H9 (cell line): ENCODE measurements around the gene SEPHS1. TPM values are rescaled to one million over a fixed set of nuclear protein-coding genes. Genes with fewer than 3 reads are reported as not detected.
"Not testable (repeated sequence)": the region's sequence is repeated elsewhere in the genome, so short reads cannot be mapped to it uniquely, and the experiment has no call there.

Experiments used
- DNase-seq: peaks from one replicate; pipeline ENCODE4 v3.0.0-alpha.2; 2017
- H2AFZ ChIP-seq: one replicate; pipeline ENCODE4 v1.6.1; 2013; ENCODE audit warnings: mild to moderate bottlenecking, low read length, control low read depth, moderate library complexity
- H2AK5ac ChIP-seq: 2 replicates; pipeline ENCODE4 v1.6.1; 2013; ENCODE audit warnings: low read length, control low read depth, mixed read lengths; ENCODE audit not compliant: insufficient read length
- H2BK120ac ChIP-seq: one replicate; pipeline ENCODE4 v1.6.1; 2013; ENCODE audit warnings: low read depth, mild to moderate bottlenecking, low read length, control low read depth, inconsistent platforms; ENCODE audit not compliant: poor library complexity, severe bottlenecking
- H2BK12ac ChIP-seq: 2 replicates; pipeline ENCODE4 v1.6.1; 2013; ENCODE audit warnings: low read length, control low read depth, mixed read lengths, low read depth; ENCODE audit not compliant: insufficient read length
- H2BK15ac ChIP-seq: 2 replicates; pipeline ENCODE4 v1.6.1; 2013; ENCODE audit warnings: low read depth, low read length, control low read depth
- H2BK20ac ChIP-seq: one replicate; pipeline ENCODE4 v1.6.1; 2013; ENCODE audit warnings: low read depth, mild to moderate bottlenecking, low read length, control low read depth, inconsistent platforms; ENCODE audit not compliant: poor library complexity, severe bottlenecking
- H2BK5ac ChIP-seq: 2 replicates; pipeline ENCODE4 v1.6.1; 2013; ENCODE audit warnings: low read length, control low read depth, mixed read lengths; ENCODE audit not compliant: insufficient read length
- H3K14ac ChIP-seq: 2 replicates; pipeline ENCODE4 v1.6.1; 2013; ENCODE audit warnings: low read length, control low read depth; ENCODE audit not compliant: insufficient read depth
- H3K18ac ChIP-seq: 2 replicates; pipeline ENCODE4 v1.6.1; 2013; ENCODE audit warnings: low read depth, mild to moderate bottlenecking, mixed read lengths, low read length, control low read depth; ENCODE audit not compliant: insufficient read length
- H3K23ac ChIP-seq: 2 replicates; pipeline ENCODE4 v1.6.1; 2013; ENCODE audit warnings: low read length, control low read depth, mixed read lengths, low read depth; ENCODE audit not compliant: insufficient read length
- H3K23me2 ChIP-seq: 2 replicates; pipeline ENCODE4 v1.6.1; 2013; ENCODE audit warnings: low read depth, mild to moderate bottlenecking, mixed read lengths, low read length, control low read depth; ENCODE audit not compliant: insufficient read length, poor library complexity, severe bottlenecking
- H3K27ac ChIP-seq: 2 replicates; pipeline ENCODE4 v1.5.1; 2013; ENCODE audit warnings: low read length, control low read depth, mixed read lengths, low read depth; ENCODE audit not compliant: insufficient read length
- H3K27me3 ChIP-seq: 2 replicates; pipeline ENCODE4 v1.6.1; 2013; ENCODE audit warnings: low read length, control low read depth, inconsistent platforms; ENCODE audit not compliant: insufficient read depth
- H3K4ac ChIP-seq: 2 replicates; pipeline ENCODE4 v1.6.1; 2013; ENCODE audit warnings: low read depth, mild to moderate bottlenecking, control low read depth, inconsistent platforms, low read length, moderate library complexity
- H3K4me1 ChIP-seq: 2 replicates; pipeline ENCODE4 v1.6.1; 2013; ENCODE audit warnings: low read length, control low read depth, inconsistent platforms; ENCODE audit not compliant: insufficient read depth
- H3K4me2 ChIP-seq: 2 replicates; pipeline ENCODE4 v1.6.1; 2013; ENCODE audit warnings: low read length, control low read depth, mixed read lengths; ENCODE audit not compliant: insufficient read length, insufficient read depth
- H3K56ac ChIP-seq: 2 replicates; pipeline ENCODE4 v1.6.1; 2013; ENCODE audit warnings: low read depth, mild to moderate bottlenecking, mixed read lengths, low read length, control low read depth; ENCODE audit not compliant: insufficient read length
- H3K79me1 ChIP-seq: 2 replicates; pipeline ENCODE4 v1.6.1; 2013; ENCODE audit warnings: low read depth, mild to moderate bottlenecking, moderate library complexity, low read length, control low read depth, inconsistent platforms; ENCODE audit not compliant: insufficient read depth, poor library complexity, severe bottlenecking
- H3K79me2 ChIP-seq: 2 replicates; pipeline ENCODE4 v1.6.1; 2013; ENCODE audit warnings: low read length, control low read depth, inconsistent platforms; ENCODE audit not compliant: insufficient read depth
- H3K9ac ChIP-seq: 2 replicates; pipeline ENCODE4 v1.6.1; 2013; ENCODE audit warnings: low read length, control low read depth, mixed read lengths; ENCODE audit not compliant: insufficient read length; ENCODE audit errors: extremely low read depth
- H3K9me3 ChIP-seq: one replicate; pipeline ENCODE4 v1.6.1; 2013; ENCODE audit warnings: low read depth, low read length, inconsistent platforms; ENCODE audit not compliant: control insufficient read depth
- H3T11ph ChIP-seq: one replicate; pipeline ENCODE4 v1.6.1; 2013; ENCODE audit warnings: mild to moderate bottlenecking, low read length, control low read depth, inconsistent platforms
- H4K20me1 ChIP-seq: one replicate; pipeline ENCODE4 v1.6.1; 2013; ENCODE audit not compliant: control insufficient read depth, insufficient read length, insufficient read depth
- H4K5ac ChIP-seq: 2 replicates; pipeline ENCODE4 v1.6.1; 2013; ENCODE audit warnings: low read depth, mild to moderate bottlenecking, mixed read lengths, low read length, control low read depth; ENCODE audit not compliant: insufficient read length
- H4K8ac ChIP-seq: replicated peaks from 2 replicates; pipeline ENCODE4 v1.6.1; 2013; ENCODE audit warnings: low read length, control low read depth, mixed read lengths, low read depth; ENCODE audit not compliant: insufficient read length
- H4K91ac ChIP-seq: 2 replicates; pipeline ENCODE4 v1.6.1; 2013; ENCODE audit warnings: low read depth, mild to moderate bottlenecking, moderate library complexity, mixed read lengths, low read length, control low read depth; ENCODE audit not compliant: insufficient read length
- H3K27ac Mint-ChIP-seq, 3 experiments: 2 replicates in 2 of 3; 3 replicates in 1 of 3; pipeline ENCODE4 v1.8.0; 2020 to 2021; ENCODE audit warnings: mixed read lengths in 3 of 3, mild to moderate bottlenecking in 1 of 3, moderate library complexity in 1 of 3
- H3K27me3 Mint-ChIP-seq: 2 replicates; pipeline ENCODE4 v1.8.0; 2021; ENCODE audit warnings: low read depth, mild to moderate bottlenecking, moderate library complexity, mixed read lengths
- H3K36me3 Mint-ChIP-seq, 3 experiments: 2 replicates in 2 of 3; 3 replicates in 1 of 3; pipeline ENCODE4 v1.8.0; 2020 to 2021; ENCODE audit warnings: low read depth in 3 of 3, mixed read lengths in 3 of 3; ENCODE audit not compliant: insufficient read depth in 1 of 3
- H3K4me1 Mint-ChIP-seq, 2 experiments: 2 replicates each; pipeline ENCODE4 v1.8.0; 2020; ENCODE audit warnings: mixed read lengths in 2 of 2
- H3K4me3 Mint-ChIP-seq, 2 experiments: 2 replicates in 1 of 2; 3 replicates in 1 of 2; pipeline ENCODE4 v1.8.0; 2020 to 2021; ENCODE audit warnings: mild to moderate bottlenecking in 2 of 2, mixed read lengths in 2 of 2, moderate library complexity in 1 of 2
- H3K9me3 Mint-ChIP-seq, 2 experiments: 2 replicates in 1 of 2; 3 replicates in 1 of 2; pipeline ENCODE4 v1.8.0; 2020; ENCODE audit warnings: mild to moderate bottlenecking in 2 of 2, mixed read lengths in 2 of 2, moderate library complexity in 1 of 2
- WGBS: extraction: QIAGEN DNeasy Blood & Tissue Kit; methylation state at CpG from one replicate; pipeline ENCODE4 v1.1.7; 2013; ENCODE audit warnings: missing lambda C conversion rate, low lambda C conversion rate, mixed read lengths; ENCODE audit not compliant: insufficient read length; ENCODE audit errors: extremely low coverage; 5-methylcytosine and 5-hydroxymethylcytosine counted together
- total RNA-seq: library from RNA; stranded (reverse); gene quantifications from 2 replicates; pipeline ENCODE4 v1.2.1, GENCODE V29; 2021
- TF ChIP-seq, protein P1 (sequence below): fragments of 200-600 bp; sonication (generic); conservative IDR thresholded peaks from 3 replicates; pipeline ENCODE4 v1.8.0; 2021; ENCODE audit warnings: antibody characterized with exemption, mild to moderate bottlenecking

SEPHS1 gene
- total RNA-seq, 1 experiment from 2014 or later: 366 TPM

DNA sequence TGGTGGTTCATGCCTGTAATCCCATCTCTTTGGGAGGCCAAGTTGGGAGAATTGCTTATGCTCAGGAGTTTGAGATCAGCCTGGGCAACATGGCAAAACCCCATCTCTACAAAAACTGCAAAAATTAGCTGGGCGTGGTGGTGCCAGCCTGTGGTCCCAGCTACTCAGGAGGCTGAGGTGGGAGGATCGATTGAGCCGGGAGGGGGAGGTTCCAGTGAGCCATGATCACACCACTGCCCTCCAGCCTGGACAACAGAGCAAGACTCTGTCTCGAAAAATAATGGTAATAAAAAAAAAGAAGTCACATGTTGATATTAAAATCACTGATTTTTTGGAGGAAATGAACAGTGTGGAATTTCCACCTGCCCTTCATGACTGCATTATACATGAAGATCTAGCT is 64.0 kb downstream of the SEPHS1 start:
- H3K27me3 ChIP-seq: no peaks in the 10 kb centered on the region
- H3T11ph ChIP-seq: no peak overlapping the region
- no peak overlapping the region for H4K8ac ChIP-seq
- H3K4me3 Mint-ChIP-seq: no peak overlapping the region
- no peak overlapping the region for H2BK12ac ChIP-seq
- no peaks in the 10 kb centered on the region for H3K79me1 ChIP-seq
- H3K4me2 ChIP-seq: no peak overlapping the region
- no peak overlapping the region for H2BK5ac ChIP-seq
- H4K91ac ChIP-seq: no peak overlapping the region
- no peaks in the 10 kb centered on the region for H4K20me1 ChIP-seq
- H2BK20ac ChIP-seq: no peak overlapping the region
- no peak overlapping the region for H3K23ac ChIP-seq
- WGBS: no CpG with 5 or more reads among the region's 4 CpGs
- TF ChIP-seq, protein P1, sequence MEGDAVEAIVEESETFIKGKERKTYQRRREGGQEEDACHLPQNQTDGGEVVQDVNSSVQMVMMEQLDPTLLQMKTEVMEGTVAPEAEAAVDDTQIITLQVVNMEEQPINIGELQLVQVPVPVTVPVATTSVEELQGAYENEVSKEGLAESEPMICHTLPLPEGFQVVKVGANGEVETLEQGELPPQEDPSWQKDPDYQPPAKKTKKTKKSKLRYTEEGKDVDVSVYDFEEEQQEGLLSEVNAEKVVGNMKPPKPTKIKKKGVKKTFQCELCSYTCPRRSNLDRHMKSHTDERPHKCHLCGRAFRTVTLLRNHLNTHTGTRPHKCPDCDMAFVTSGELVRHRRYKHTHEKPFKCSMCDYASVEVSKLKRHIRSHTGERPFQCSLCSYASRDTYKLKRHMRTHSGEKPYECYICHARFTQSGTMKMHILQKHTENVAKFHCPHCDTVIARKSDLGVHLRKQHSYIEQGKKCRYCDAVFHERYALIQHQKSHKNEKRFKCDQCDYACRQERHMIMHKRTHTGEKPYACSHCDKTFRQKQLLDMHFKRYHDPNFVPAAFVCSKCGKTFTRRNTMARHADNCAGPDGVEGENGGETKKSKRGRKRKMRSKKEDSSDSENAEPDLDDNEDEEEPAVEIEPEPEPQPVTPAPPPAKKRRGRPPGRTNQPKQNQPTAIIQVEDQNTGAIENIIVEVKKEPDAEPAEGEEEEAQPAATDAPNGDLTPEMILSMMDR: no peak
- DNase-seq: no peak
- no peak overlapping the region for H2AK5ac ChIP-seq
- H3K4me1 Mint-ChIP-seq: peaks cover 0 to 2% of the 10 kb centered on the region in 2 experiments; a peak in 1 of 4 replicates
- H3K4ac ChIP-seq: no peak overlapping the region
- H3K18ac ChIP-seq: no peak overlapping the region
- no peaks in the 10 kb centered on the region for H3K23me2 ChIP-seq
- H3K36me3 Mint-ChIP-seq: peaks cover 7 to 22% (median 15%) of the 10 kb centered on the region in 3 experiments
- no peaks in the 10 kb centered on the region; the same call in 1 of the 2 replicates for H3K4me1 ChIP-seq
- H3K27ac Mint-ChIP-seq: no peak overlapping the region
- H3K27me3 Mint-ChIP-seq: no peaks in the 10 kb centered on the region
- H2BK15ac ChIP-seq: no peak overlapping the region
- no peaks in the 10 kb centered on the region for H3K9me3 Mint-ChIP-seq
- no peak overlapping the region for H2AFZ ChIP-seq
- H3K79me2 ChIP-seq: no peaks in the 10 kb centered on the region
- no peak overlapping the region for H3K56ac ChIP-seq
- H3K9me3 ChIP-seq: no peaks in the 10 kb centered on the region
- H3K9ac ChIP-seq: no peak overlapping the region
- H4K5ac ChIP-seq: no peak overlapping the region
- no peak overlapping the region for H3K14ac ChIP-seq
- no peak overlapping the region for H3K27ac ChIP-seq
- H2BK120ac ChIP-seq: no peak overlapping the region

DNA sequence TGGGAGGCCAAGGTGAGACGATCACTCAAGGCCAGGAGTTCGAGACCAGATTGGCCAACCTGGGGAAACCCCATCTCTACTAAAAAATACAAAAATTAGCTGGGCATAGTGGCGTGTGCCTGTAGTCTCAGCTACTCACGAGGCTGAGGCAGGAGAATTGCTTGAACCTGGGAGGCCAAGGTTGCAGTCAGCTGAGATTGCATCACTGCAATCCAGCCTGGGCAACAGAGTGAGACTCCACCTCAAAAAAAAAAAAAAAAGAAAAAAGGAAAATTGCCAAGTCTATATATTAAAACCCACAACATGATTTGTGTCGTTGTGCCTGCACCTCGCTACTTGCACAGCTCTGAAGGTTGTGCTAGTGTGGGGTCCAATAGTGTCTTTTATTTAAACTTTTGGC is 65.7 kb downstream of the SEPHS1 start:
- not testable (repeated sequence) for H3T11ph ChIP-seq, DNase-seq, H4K5ac ChIP-seq, H2BK120ac ChIP-seq, H3K4ac ChIP-seq, H2AK5ac ChIP-seq, H3K9ac ChIP-seq, H2BK20ac ChIP-seq, H4K8ac ChIP-seq, H3K9me3 ChIP-seq, H4K20me1 ChIP-seq, H3K4me1 ChIP-seq, H3K14ac ChIP-seq, H3K18ac ChIP-seq, H2AFZ ChIP-seq, H3K27ac ChIP-seq, H3K23me2 ChIP-seq, H3K23ac ChIP-seq, H3K79me2 ChIP-seq, H3K4me3 Mint-ChIP-seq, H3K27ac Mint-ChIP-seq, H2BK15ac ChIP-seq, H2BK5ac ChIP-seq, H3K9me3 Mint-ChIP-seq, H3K4me2 ChIP-seq, H4K91ac ChIP-seq, H3K27me3 ChIP-seq, H3K56ac ChIP-seq, H3K27me3 Mint-ChIP-seq, H3K4me1 Mint-ChIP-seq, H3K79me1 ChIP-seq, H2BK12ac ChIP-seq
- WGBS: no CpG with 5 or more reads among the region's 6 CpGs
- H3K36me3 Mint-ChIP-seq: peaks cover 4 to 10% (median 6%) of the 10 kb centered on the region in 3 experiments
